H1 (cell line): ENCODE results near the gene SGK2. TPM values are rescaled to one million over a fixed set of nuclear protein-coding genes. Genes with fewer than 3 reads are reported as not detected.

ENCODE experiments used
- CTCF ChIA-PET: fragments of 300-600 bp; sonication (Branson Sonifier 250); formaldehyde crosslinking; loops from one replicate; lab custom pipeline; 2021; ENCODE audit not compliant: partially characterized antibody; lab: Charles Lee
- POLR2A ChIA-PET: fragments of 300-600 bp; sonication (Branson Sonifier 250); formaldehyde crosslinking; loops from one replicate; lab custom pipeline; 2021; ENCODE audit warnings: inconsistent platforms; ENCODE audit not compliant: partially characterized antibody; lab: Charles Lee
- DNase-seq, 2 experiments: peaks; one replicate each; pipeline versions ENCODE4 v3.0.0 to v3.0.0-alpha.2; 2010 to 2022; ENCODE audit warnings: low spot score in 2 of 2, low read depth in 1 of 2, mixed read lengths in 1 of 2
- FAIRE-seq: peaks from 2 replicates; lab custom pipeline; 2011; peaks lifted over from hg19 to GRCh38; lab: Jason Lieb, UNC
- H2AFZ ChIP-seq: 2 replicates; pipeline ENCODE4 v1.8.1; 2012; ENCODE audit warnings: low read length, inconsistent platforms
- H2AK5ac ChIP-seq: 2 replicates; pipeline ENCODE4 v1.6.1; 2013; ENCODE audit warnings: low read depth, low read length
- H2BK120ac ChIP-seq: replicated peaks from 2 replicates; pipeline ENCODE3; 2013; ENCODE audit warnings: low read depth, low read length, inconsistent platforms
- H2BK12ac ChIP-seq: 2 replicates; pipeline ENCODE4 v1.6.1; 2013; ENCODE audit warnings: low read depth, low read length
- H2BK15ac ChIP-seq: 2 replicates; pipeline ENCODE4 v1.6.1; 2013; ENCODE audit warnings: low read length
- H2BK20ac ChIP-seq: 2 replicates; pipeline ENCODE4 v1.6.1; 2013; ENCODE audit warnings: low read length
- H2BK5ac ChIP-seq: 2 replicates; pipeline ENCODE4 v1.6.1; 2013; ENCODE audit warnings: low read depth, low read length
- H3K14ac ChIP-seq: 2 replicates; pipeline ENCODE4 v1.6.1; 2013; ENCODE audit warnings: inconsistent platforms; ENCODE audit not compliant: insufficient read length
- H3K18ac ChIP-seq: 2 replicates; pipeline ENCODE4 v1.6.1; 2013; ENCODE audit warnings: low read length; ENCODE audit errors: extremely low read depth
- H3K23ac ChIP-seq: 2 replicates; pipeline ENCODE4 v1.6.1; 2013; ENCODE audit warnings: inconsistent platforms; ENCODE audit not compliant: insufficient read length
- H3K23me2 ChIP-seq: 2 replicates; pipeline ENCODE4 v1.6.1; 2013; ENCODE audit warnings: low read depth, low read length
- H3K27ac ChIP-seq: 2 replicates; pipeline ENCODE4 v1.6.1; 2011; ENCODE audit warnings: low read depth, low read length, inconsistent platforms
- H3K27me3 ChIP-seq, 4 experiments: replicated peaks in 1 of 4; 1 replicate in 1 of 4; 2 replicates in 3 of 4; pipeline versions ENCODE4 v1.6.1 to v1.8.1; 2011 to 2013; ENCODE audit warnings: low read length in 3 of 4, mild to moderate bottlenecking in 3 of 4, inconsistent platforms in 2 of 4, mixed read lengths in 2 of 4, moderate library complexity in 1 of 4; ENCODE audit not compliant: control insufficient read depth in 3 of 4, insufficient read depth in 3 of 4; ENCODE audit errors: extremely low read depth in 1 of 4
- H3K36me3 ChIP-seq, 4 experiments: 2 replicates each; pipeline versions ENCODE4 v1.6.1 to v1.8.1; 2011 to 2013; ENCODE audit warnings: mild to moderate bottlenecking in 4 of 4, low read length in 3 of 4, moderate library complexity in 2 of 4, control low read depth in 1 of 4, inconsistent platforms in 1 of 4; ENCODE audit not compliant: insufficient read depth in 4 of 4, control insufficient read depth in 2 of 4
- H3K4ac ChIP-seq: replicated peaks from 2 replicates; pipeline ENCODE3; 2013; ENCODE audit warnings: low read length, low read depth, mixed read lengths, inconsistent platforms; ENCODE audit not compliant: insufficient read length
- H3K4me1 ChIP-seq, 4 experiments: replicated peaks in 1 of 4; 1 replicate in 1 of 4; 2 replicates in 3 of 4; pipeline versions ENCODE4 v1.6.1 to v1.8.1; 2011 to 2013; ENCODE audit warnings: low read length in 3 of 4, inconsistent platforms in 2 of 4, mixed read lengths in 1 of 4; ENCODE audit not compliant: insufficient read depth in 4 of 4, control insufficient read depth in 3 of 4
- H3K4me2 ChIP-seq, 2 experiments: 2 replicates each; pipeline versions ENCODE4 v1.6.1 to v1.8.1; 2011 to 2013; ENCODE audit warnings: low read depth in 2 of 2, low read length in 2 of 2, control low read depth in 1 of 2, inconsistent platforms in 1 of 2, mild to moderate bottlenecking in 1 of 2; ENCODE audit not compliant: insufficient read depth in 1 of 2
- H3K4me3 ChIP-seq, 4 experiments: fragments of 200-600, 300-600 bp in 1 of 4; sonication (generic), shearing (Covaris generic), sonication (Bioruptor Twin) in 1 of 4; 2 replicates each; pipeline versions ENCODE4 v1.5.1 to v1.8.1; 2011 to 2016; ENCODE audit warnings: low read length in 4 of 4, low read depth in 3 of 4, control low read depth in 2 of 4, inconsistent platforms in 2 of 4, mild to moderate bottlenecking in 2 of 4, mixed read lengths in 1 of 4, moderate library complexity in 1 of 4; ENCODE audit not compliant: insufficient read depth in 2 of 4; ENCODE audit errors: extremely low read depth in 1 of 4
- H3K56ac ChIP-seq: replicated peaks from 2 replicates; pipeline ENCODE3; 2013; ENCODE audit warnings: low read depth, mild to moderate bottlenecking, mixed read lengths, low read length, inconsistent platforms; ENCODE audit not compliant: insufficient read length
- H3K79me1 ChIP-seq: 2 replicates; pipeline ENCODE4 v1.6.1; 2013; ENCODE audit warnings: low read depth, low read length, control low read depth
- H3K79me2 ChIP-seq, 2 experiments: 2 replicates each; pipeline versions ENCODE4 v1.6.1 to v1.8.1; 2012 to 2013; ENCODE audit warnings: low read length in 2 of 2, mild to moderate bottlenecking in 2 of 2, inconsistent platforms in 1 of 2; ENCODE audit not compliant: insufficient read depth in 2 of 2, control insufficient read depth in 1 of 2
- H3K9ac ChIP-seq, 4 experiments: replicated peaks in 1 of 4; 1 replicate in 1 of 4; 2 replicates in 3 of 4; pipeline versions ENCODE4 v1.6.1 to v1.8.1; 2011 to 2013; ENCODE audit warnings: low read depth in 3 of 4, low read length in 3 of 4, control low read depth in 2 of 4, mild to moderate bottlenecking in 2 of 4, moderate library complexity in 2 of 4, inconsistent platforms in 1 of 4; ENCODE audit errors: extremely low read depth in 1 of 4
- H3K9me3 ChIP-seq, 2 experiments: 2 replicates each; pipeline versions ENCODE4 v1.6.1 to v1.8.1; 2012 to 2013; ENCODE audit warnings: mild to moderate bottlenecking in 2 of 2, moderate library complexity in 2 of 2, control low read depth in 1 of 2, inconsistent platforms in 1 of 2, low read depth in 1 of 2, low read length in 1 of 2, mixed read lengths in 1 of 2; ENCODE audit not compliant: insufficient read depth in 2 of 2
- H4K20me1 ChIP-seq, 2 experiments: replicated peaks in 1 of 2; 2 replicates each; pipeline versions ENCODE3 to v1.8.1; 2011 to 2013; ENCODE audit warnings: inconsistent platforms in 2 of 2, low read length in 2 of 2, mild to moderate bottlenecking in 1 of 2; ENCODE audit not compliant: insufficient read depth in 2 of 2, control insufficient read depth in 1 of 2
- H4K5ac ChIP-seq: 2 replicates; pipeline ENCODE4 v1.6.1; 2013; ENCODE audit warnings: low read length, low read depth, mixed read lengths, inconsistent platforms; ENCODE audit not compliant: insufficient read length
- H4K8ac ChIP-seq: 2 replicates; pipeline ENCODE4 v1.8.0; 2013; ENCODE audit warnings: mild to moderate bottlenecking, moderate library complexity, low read length, inconsistent platforms; ENCODE audit not compliant: insufficient read depth; ENCODE audit errors: extremely low read depth
- H4K91ac ChIP-seq: replicated peaks from 2 replicates; pipeline ENCODE3; 2013; ENCODE audit warnings: low read length, mixed read lengths, inconsistent platforms; ENCODE audit not compliant: insufficient read length
- BACH1 ChIP-seq: IDR thresholded peaks from 2 replicates; pipeline ENCODE4 v1.6.1; 2012; ENCODE audit warnings: low read length, improper control_type of control experiment
- CEBPB ChIP-seq: IDR thresholded peaks from 2 replicates; pipeline ENCODE4 v1.6.1; 2012; ENCODE audit warnings: low read depth, low read length
- NANOG ChIP-seq: IDR thresholded peaks from 2 replicates; pipeline ENCODE4 v1.6.1; 2011; ENCODE audit warnings: low read length, low read depth, mild to moderate bottlenecking, inconsistent platforms; ENCODE audit not compliant: insufficient read depth, poor library complexity, severe bottlenecking
- RBBP5 ChIP-seq: IDR thresholded peaks from 2 replicates; pipeline ENCODE4 v1.7.1; 2012; ENCODE audit warnings: low read depth, mild to moderate bottlenecking, inconsistent platforms, low read length, moderate library complexity, borderline replicate concordance
- SIN3A ChIP-seq, 2 experiments: IDR thresholded peaks in 1 of 2; conservative IDR thresholded peaks in 1 of 2; 2 replicates each; pipeline ENCODE4 v1.6.1; 2011 to 2012; ENCODE audit warnings: low read length in 2 of 2, improper control_type of control experiment in 1 of 2, low read depth in 1 of 2, mild to moderate bottlenecking in 1 of 2
- SP1 ChIP-seq: IDR thresholded peaks from 2 replicates; pipeline ENCODE4 v1.6.1; 2011; ENCODE audit warnings: low read depth, low read length
- SP2 ChIP-seq: IDR thresholded peaks from 2 replicates; pipeline ENCODE4 v1.6.1; 2012; ENCODE audit warnings: mild to moderate bottlenecking, low read length, inconsistent platforms
- WGBS, 2 experiments: shearing (Covaris generic) in 1 of 2; methylation state at CpG; one replicate each; pipeline versions ENCODE4 v1.1.6 to v1.1.7; 2013 to 2015; ENCODE audit warnings: low lambda C conversion rate in 2 of 2, mixed read lengths in 2 of 2, inconsistent platforms in 1 of 2, low coverage in 1 of 2, missing lambda C conversion rate in 1 of 2; ENCODE audit not compliant: insufficient replicate concordance in 2 of 2, insufficient coverage in 1 of 2, insufficient read length in 1 of 2; ENCODE audit errors: extremely low coverage in 1 of 2, missing lambda C conversion rate in 1 of 2; 5-methylcytosine and 5-hydroxymethylcytosine counted together
- polyA plus RNA-seq, 7 experiments: library from polyadenylated mRNA; depleted of rRNA in 3 of 7; stranded (reverse) in 5 of 7; unstranded in 2 of 7; fragments of >200 nt in 5 of 7; fragments of 200-250 nt in 2 of 7; gene quantifications; 1 replicate in 5 of 7; 2 replicates in 1 of 7; 4 replicates in 1 of 7; pipeline versions ENCODE4 v1.2.1 to v1.2.3, GENCODE V29; 2011 to 2013; ENCODE audit warnings: missing spikeins in 2 of 7, mixed read lengths in 2 of 7
- total RNA-seq: library from RNA; stranded (reverse); fragmentation: NEBNext Ultra II Directional; extraction: Animal tissue kit (Norgen Biotek cat#: 25700); gene quantifications from 2 replicates; pipeline ENCODE4 v1.2.1, GENCODE V29; 2021
- TF ChIP-seq, protein P1 (sequence below), 3 experiments: IDR thresholded peaks; 1 replicate in 2 of 3; 2 replicates in 1 of 3; pipeline versions ENCODE4 v1.5.1 to v1.6.1; 2011; ENCODE audit warnings: low read length in 3 of 3, mild to moderate bottlenecking in 3 of 3, inconsistent platforms in 2 of 3, low read depth in 1 of 3, moderate library complexity in 1 of 3; ENCODE audit not compliant: insufficient read depth in 1 of 3; ENCODE audit errors: control extremely low read depth in 1 of 3

Gene SGK2
- total and polyA plus RNA-seq, 2 of the 8 experiments (the other 6 are each of a cell fraction or from before 2014, with no cell fraction given) = 0.21 TPM; not detected in 1

DNA sequence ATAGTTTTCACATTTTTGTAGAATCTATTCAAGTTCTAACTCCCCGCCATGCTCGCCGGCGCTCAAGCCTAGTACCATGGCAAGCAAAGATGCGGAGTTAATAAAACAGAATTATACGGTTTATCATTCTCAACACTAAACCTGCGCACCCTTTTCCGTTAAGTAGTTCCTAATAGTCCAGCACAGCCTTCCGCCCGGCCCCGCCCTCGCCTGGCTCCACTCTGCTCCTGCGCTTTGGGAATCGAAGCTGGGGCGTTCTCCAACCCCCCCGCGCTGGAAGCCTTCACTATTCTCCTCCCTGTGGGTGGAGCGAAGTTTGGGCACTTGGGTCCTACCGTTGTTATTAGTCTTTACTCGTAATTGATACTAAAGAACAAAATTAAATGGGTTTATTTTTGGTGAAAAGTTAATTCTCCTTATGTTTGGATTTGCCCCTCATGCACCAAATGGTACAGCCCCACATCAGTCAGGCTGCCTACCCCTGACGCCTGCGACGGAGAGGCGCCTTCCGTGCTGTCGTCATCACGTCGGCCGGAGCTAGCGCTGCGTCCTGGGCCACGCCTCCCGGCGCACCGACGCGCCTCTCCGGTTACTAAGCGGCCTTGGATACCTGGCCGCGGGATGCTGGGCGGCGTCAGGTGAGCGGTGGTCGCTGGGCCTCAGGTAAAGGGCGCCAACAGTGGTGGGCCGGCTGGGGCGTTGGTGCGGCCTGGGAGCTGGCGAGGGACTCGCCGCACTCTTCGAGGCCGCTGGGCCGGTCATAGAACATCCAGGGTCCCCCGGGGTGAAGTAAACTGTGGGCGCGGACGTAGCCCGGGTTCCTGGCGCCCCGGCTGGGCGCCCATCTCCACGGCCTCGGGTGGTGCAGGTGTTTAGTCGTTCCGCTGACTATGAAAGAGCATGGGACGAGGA is 31.8 kb downstream of the SGK2 start, which contains the start of gene IFT52:
Gene IFT52 (plus strand): TSS at position 546 of the 912 bp plus-strand sequence. CDS start 3,762 bp downstream, outside the sequence.
- no peak within 1 kb of the TSS for H2AK5ac ChIP-seq
- DNase-seq = peak; percentile 88 to 89
- peak within 1 kb of the TSS; percentile 69 to 76 for H3K4me2 ChIP-seq
- peak within 1 kb of the TSS; percentile 18 for H3K56ac ChIP-seq
- no peaks in the 10 kb centered on the region for H3K9me3 ChIP-seq
- peaks cover 0 to 4% (median 2%) of the 10 kb centered on the region in 4 experiments; a peak in 4 of 8 replicates for H3K36me3 ChIP-seq
- peak within 1 kb of the TSS; percentile 93 for H3K27ac ChIP-seq
- 0 out of 2 replicates have a peak within 1 kb of the TSS, but pooled peaks have one; percentile 61 for H2BK15ac ChIP-seq
- no peak within 1 kb of the TSS for H2BK20ac ChIP-seq
- no peak for FAIRE-seq
- H4K91ac ChIP-seq = no peak within 1 kb of the TSS
- no peaks in the 10 kb centered on the region for H3K79me1 ChIP-seq
- WGBS, 2 experiments = 2% methylated on average over 68 of the region's 68 CpGs; no CpG with 5 or more reads in 1 of the 2 experiments
- H3K4ac ChIP-seq = peak within 1 kb of the TSS; percentile 29
- peak within 1 kb of the TSS; percentile 79; the same call in 1 of the 2 replicates for H4K8ac ChIP-seq
- peak within 1 kb of the TSS; percentile 49; the same call in 1 of the 2 replicates for H2BK5ac ChIP-seq
- no peak within 1 kb of the TSS for H3K23ac ChIP-seq
- H3K4me1 ChIP-seq = no peaks in the 10 kb centered on the region
- peak within 1 kb of the TSS; percentile 57 to 81 (median 74) for H3K4me3 ChIP-seq
- no peak within 1 kb of the TSS for H2BK120ac ChIP-seq
- H4K5ac ChIP-seq = peak within 1 kb of the TSS; percentile 14
- H4K20me1 ChIP-seq = no peaks in the 10 kb centered on the region
- H3K79me2 ChIP-seq = peaks cover 0 to 5% of the 10 kb centered on the region in 2 experiments; a peak in 2 of 4 replicates
- H3K23me2 ChIP-seq = no peaks in the 10 kb centered on the region; the same call in 1 of the 2 replicates
- peak within 1 kb of the TSS; percentile 39 to 90 (median 76) for H3K9ac ChIP-seq
- POLR2A ChIA-PET = interaction anchor here (0.7 to 1.6 kb wide), 13 partner anchors 11 to 136 kb away, joined by 3 to 7 read pairs (median 3); no protein-coding TSS in a partner anchor
- H3K27me3 ChIP-seq = no peaks in the 10 kb centered on the region
- CTCF ChIA-PET = interaction anchor here (0.7 to 1.6 kb wide), 5 partner anchors 53 to 142 kb away, joined by 3 to 4 read pairs (median 3); no protein-coding TSS in a partner anchor
- no peak within 1 kb of the TSS for H2BK12ac ChIP-seq
- H3K14ac ChIP-seq = no peak within 1 kb of the TSS
- peak within 1 kb of the TSS; percentile 94 for H2AFZ ChIP-seq
- no peak within 1 kb of the TSS for H3K18ac ChIP-seq
- TF ChIP-seq RBBP5 (peak; percentile 93), SIN3A (conservative IDR thresholded peaks at IDR 0.05 in 1 of 2, IDR thresholded peaks at IDR 0.05 in 1 of 2; ENCODE audit: low read depth in 1 of 2, low read length in 2 of 2) (peak; percentile 54 to 77; a peak in 2 of 4 replicates), SP2 (no peak), CEBPB (no peak), BACH1 (no peak), NANOG (no peak), SP1 (peak; percentile 53; the same call in 1 of the 2 replicates)
- TF ChIP-seq, protein P1, sequence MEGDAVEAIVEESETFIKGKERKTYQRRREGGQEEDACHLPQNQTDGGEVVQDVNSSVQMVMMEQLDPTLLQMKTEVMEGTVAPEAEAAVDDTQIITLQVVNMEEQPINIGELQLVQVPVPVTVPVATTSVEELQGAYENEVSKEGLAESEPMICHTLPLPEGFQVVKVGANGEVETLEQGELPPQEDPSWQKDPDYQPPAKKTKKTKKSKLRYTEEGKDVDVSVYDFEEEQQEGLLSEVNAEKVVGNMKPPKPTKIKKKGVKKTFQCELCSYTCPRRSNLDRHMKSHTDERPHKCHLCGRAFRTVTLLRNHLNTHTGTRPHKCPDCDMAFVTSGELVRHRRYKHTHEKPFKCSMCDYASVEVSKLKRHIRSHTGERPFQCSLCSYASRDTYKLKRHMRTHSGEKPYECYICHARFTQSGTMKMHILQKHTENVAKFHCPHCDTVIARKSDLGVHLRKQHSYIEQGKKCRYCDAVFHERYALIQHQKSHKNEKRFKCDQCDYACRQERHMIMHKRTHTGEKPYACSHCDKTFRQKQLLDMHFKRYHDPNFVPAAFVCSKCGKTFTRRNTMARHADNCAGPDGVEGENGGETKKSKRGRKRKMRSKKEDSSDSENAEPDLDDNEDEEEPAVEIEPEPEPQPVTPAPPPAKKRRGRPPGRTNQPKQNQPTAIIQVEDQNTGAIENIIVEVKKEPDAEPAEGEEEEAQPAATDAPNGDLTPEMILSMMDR (IDR thresholded peaks at IDR 0.05; ENCODE audit: control extremely low read depth in 1 of 3, insufficient read depth in 1 of 3, low read depth in 1 of 3, low read length in 3 of 3) = no peak
